Neutrophil (primary cell): ENCODE results near the gene RBM33.

Source experiments
- H3K27ac ChIP-seq: fragments of 200-600 bp; sonication (generic); 2 replicates; pipeline ENCODE4 v1.5.1; 2016; ENCODE audit warnings: mild to moderate bottlenecking, moderate library complexity
- H3K27me3 ChIP-seq: fragments of 200-600 bp; sonication (generic); 2 replicates; pipeline ENCODE4 v1.6.0; 2016; ENCODE audit warnings: mild to moderate bottlenecking
- H3K36me3 ChIP-seq: fragments of 200-600 bp; sonication (generic); 2 replicates; pipeline ENCODE4 v1.5.1; 2017
- H3K4me1 ChIP-seq, 2 experiments: fragments of 200-600 bp in 1 of 2; sonication (generic) in 1 of 2; 1 replicate in 1 of 2; 2 replicates in 1 of 2; pipeline versions ENCODE4 v1.5.1 to v1.6.1; 2013 to 2016; ENCODE audit warnings: low read depth in 1 of 2, low read length in 1 of 2, mild to moderate bottlenecking in 1 of 2, moderate library complexity in 1 of 2; ENCODE audit not compliant: control insufficient read depth in 1 of 2, insufficient read depth in 1 of 2
- H3K4me3 ChIP-seq, 2 experiments: fragments of 200-600 bp in 1 of 2; sonication (generic) in 1 of 2; 1 replicate in 1 of 2; 2 replicates in 1 of 2; pipeline ENCODE4 v1.5.1; 2013 to 2016; ENCODE audit warnings: low read depth in 1 of 2, low read length in 1 of 2, mild to moderate bottlenecking in 1 of 2, moderate library complexity in 1 of 2
- H3K9me3 ChIP-seq: fragments of 200-600 bp; sonication (generic); 2 replicates; pipeline ENCODE4 v1.5.1; 2016
- TF ChIP-seq, protein P1 (sequence below): fragments of 200-600 bp; sonication (generic); IDR thresholded peaks from 2 replicates; pipeline ENCODE4 v1.5.1; 2016; ENCODE audit warnings: antibody characterized with exemption

RBM33 gene

DNA sequence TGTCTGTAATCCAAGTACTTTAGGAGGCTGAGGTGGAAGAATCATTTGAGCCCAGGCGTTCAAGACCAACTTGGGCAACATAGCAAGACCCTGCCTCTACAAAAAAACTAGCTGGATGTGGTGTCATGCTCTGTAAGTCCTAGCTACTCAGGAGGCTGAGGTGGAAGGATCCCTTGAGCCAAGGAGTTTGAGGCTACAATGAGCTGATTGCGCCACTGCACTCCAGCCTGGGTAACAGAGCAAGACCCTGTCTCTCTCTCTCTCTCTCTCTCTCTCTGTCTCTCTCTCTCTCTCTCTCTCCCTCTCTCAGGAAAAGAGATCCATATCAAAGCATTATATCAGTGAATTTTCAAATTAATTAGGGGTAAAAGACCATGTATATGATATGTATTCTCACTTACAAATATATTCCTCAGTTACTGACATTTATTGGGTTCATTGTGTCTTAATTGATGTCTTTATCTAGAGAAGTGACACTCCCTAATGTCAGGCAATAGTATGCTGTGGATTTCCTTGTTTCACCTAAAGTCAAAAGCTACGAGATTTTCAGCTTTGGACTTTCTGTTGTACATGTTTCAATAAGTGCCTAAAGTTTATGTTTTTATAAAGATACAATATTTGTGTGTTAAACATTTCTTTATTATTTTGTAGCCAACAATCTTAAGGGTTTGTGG, 91.1 kb downstream of the RBM33 start:
- peaks cover 62% of the 10 kb centered on the region for H3K36me3 ChIP-seq
- no peaks in the 10 kb centered on the region for H3K27me3 ChIP-seq
- H3K27ac ChIP-seq, result peak overlapping the region; percentile 38
- H3K4me3 ChIP-seq, result no peak overlapping the region
- peaks cover 8 to 13% of the 10 kb centered on the region in 2 experiments for H3K4me1 ChIP-seq
- TF ChIP-seq, protein P1, sequence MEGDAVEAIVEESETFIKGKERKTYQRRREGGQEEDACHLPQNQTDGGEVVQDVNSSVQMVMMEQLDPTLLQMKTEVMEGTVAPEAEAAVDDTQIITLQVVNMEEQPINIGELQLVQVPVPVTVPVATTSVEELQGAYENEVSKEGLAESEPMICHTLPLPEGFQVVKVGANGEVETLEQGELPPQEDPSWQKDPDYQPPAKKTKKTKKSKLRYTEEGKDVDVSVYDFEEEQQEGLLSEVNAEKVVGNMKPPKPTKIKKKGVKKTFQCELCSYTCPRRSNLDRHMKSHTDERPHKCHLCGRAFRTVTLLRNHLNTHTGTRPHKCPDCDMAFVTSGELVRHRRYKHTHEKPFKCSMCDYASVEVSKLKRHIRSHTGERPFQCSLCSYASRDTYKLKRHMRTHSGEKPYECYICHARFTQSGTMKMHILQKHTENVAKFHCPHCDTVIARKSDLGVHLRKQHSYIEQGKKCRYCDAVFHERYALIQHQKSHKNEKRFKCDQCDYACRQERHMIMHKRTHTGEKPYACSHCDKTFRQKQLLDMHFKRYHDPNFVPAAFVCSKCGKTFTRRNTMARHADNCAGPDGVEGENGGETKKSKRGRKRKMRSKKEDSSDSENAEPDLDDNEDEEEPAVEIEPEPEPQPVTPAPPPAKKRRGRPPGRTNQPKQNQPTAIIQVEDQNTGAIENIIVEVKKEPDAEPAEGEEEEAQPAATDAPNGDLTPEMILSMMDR, result no peak
- no peaks in the 10 kb centered on the region for H3K9me3 ChIP-seq

DNA sequence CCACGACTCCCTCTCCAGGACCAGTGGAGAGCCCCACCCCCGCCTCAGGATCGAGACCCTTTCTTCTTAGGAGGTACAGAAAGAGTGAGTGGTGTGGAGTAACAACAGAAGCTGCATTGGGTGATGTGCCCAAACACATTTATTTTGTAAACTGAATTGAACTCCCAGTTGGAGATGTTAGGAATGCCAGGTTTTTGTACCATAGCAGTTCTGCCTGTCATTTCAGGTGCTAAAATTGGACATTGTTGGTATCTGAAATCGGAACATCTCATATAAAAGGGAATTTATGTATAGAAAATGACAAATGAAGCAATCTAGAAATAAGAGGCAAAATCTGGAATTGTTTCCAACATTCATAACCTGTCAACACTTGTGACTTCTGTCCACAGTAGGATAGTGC, 93.1 kb downstream of the RBM33 start:
- no peak overlapping the region for H3K4me3 ChIP-seq
- TF ChIP-seq, protein P1, result no peak

DNA sequence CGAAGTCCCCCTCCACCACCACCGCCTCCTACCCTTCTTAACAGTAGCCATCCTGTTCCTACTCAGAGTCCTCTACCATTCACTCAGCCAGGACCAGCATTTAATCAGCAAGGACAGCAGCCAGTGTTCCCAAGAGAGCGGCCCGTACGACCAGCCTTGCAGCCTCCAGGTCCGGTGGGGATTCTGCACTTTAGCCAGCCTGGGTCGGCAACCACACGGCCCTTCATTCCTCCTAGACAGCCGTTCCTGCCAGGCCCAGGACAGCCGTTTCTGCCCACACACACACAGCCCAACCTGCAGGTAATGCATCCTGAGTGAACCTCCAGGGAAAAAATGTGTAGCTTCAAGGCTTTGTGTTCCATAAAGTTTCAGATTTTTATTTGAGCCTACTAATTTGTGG, 93.6 kb downstream of the RBM33 start:
- Histone ChIP-seq H3K27ac (no peak overlapping the region), H3K4me1 (peaks cover 4 to 8% of the 10 kb centered on the region in 2 experiments), H3K4me3 (no peak overlapping the region), H3K36me3 (peaks cover 72% of the 10 kb centered on the region), H3K9me3 (no peaks in the 10 kb centered on the region), H3K27me3 (no peaks in the 10 kb centered on the region)
- TF ChIP-seq, protein P1, result no peak

More for the DNA sequence above, 93.1 kb downstream of the RBM33 start:
- peaks cover 8 to 13% of the 10 kb centered on the region in 2 experiments for H3K4me1 ChIP-seq
- H3K27ac ChIP-seq, result no peak overlapping the region
- H3K27me3 ChIP-seq, result no peaks in the 10 kb centered on the region
- peaks cover 67% of the 10 kb centered on the region for H3K36me3 ChIP-seq
- H3K9me3 ChIP-seq, result no peaks in the 10 kb centered on the region

DNA sequence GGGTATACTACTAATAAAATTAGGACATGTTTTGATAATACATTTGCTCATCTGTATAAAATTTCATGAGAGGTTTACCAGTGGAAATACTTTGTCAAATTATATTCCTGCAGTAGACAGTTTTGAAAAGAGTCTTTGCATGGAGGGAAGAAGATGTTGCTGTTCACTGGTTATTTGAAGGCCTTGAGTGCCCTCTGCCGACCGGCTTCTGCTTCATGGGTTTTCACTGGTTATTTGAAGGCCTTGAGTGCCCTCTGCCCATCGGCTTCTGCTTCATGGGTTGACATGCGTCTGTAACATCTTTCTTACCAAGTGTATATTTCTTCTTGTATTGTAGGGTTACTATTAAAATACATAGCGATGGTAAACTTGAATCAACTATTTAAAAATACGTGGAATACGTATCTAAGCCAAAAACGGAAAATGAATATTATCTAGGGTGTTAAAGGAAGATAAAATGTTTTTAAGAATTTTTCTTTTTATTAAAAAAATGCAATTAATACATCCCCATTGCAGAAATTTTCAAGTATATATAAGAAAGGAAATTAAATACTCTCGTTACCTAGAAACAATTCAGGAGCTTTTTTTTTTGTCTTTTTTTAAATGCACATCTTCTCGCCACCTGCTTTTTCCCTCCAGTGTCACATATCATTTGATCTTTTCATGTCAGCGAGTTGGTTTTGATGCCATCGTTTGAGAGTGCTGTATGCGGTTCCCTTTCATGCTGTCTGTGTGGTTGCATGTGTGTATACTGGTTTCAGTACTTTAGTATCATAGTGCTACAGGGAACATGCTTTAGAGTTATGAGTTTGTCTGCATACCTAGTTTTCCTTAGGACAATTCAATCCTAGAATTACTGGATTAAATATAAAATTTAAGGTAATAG, 94.4 kb downstream of the RBM33 start:
- H3K4me3 ChIP-seq, result no peak overlapping the region
- H3K9me3 ChIP-seq, result no peaks in the 10 kb centered on the region
- H3K27me3 ChIP-seq, result no peaks in the 10 kb centered on the region
- H3K4me1 ChIP-seq, result peaks cover 0 to under 1% of the 10 kb centered on the region in 2 experiments
- TF ChIP-seq, protein P1, result no peak
- peaks cover 77% of the 10 kb centered on the region for H3K36me3 ChIP-seq
- no peak overlapping the region for H3K27ac ChIP-seq

DNA sequence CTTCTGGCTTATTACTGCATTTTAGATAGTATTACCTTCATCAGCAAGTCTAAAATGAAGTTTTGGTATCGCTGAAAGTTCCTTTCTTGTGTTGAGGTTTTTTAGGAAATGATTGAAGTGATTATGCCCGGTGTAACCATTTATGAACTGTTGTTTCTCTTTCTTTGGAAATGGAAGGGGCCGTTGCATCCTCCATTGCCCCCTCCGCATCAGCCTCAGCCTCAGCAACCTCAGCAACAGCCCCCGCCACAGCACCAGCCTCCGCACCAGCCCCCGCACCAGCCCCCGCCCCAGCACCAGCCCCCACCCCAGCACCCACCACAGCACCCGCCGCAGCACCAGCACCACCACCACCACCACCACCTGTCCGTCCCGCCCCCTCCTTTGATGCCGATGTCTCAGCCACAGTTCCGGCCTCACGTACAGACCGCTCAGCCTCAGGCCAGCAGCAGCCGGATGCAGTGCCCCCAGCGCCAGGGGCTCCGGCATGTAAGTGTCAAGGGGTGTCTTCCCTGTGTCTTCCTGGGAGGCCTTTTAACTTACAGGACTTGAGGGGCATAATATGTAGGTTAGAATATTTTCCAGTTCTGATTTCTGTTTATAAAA, 95.2 kb downstream of the RBM33 start:
- peaks cover 80% of the 10 kb centered on the region for H3K36me3 ChIP-seq
- no peaks in the 10 kb centered on the region for H3K4me1 ChIP-seq
- H3K4me3 ChIP-seq, result no peak overlapping the region
- TF ChIP-seq, protein P1, result no peak
- no peak overlapping the region for H3K27ac ChIP-seq
- H3K9me3 ChIP-seq, result no peaks in the 10 kb centered on the region
- no peaks in the 10 kb centered on the region for H3K27me3 ChIP-seq
